NCI-H2029 treated with DMSO at 0.1 percent for 48 hours (cell line): Measurements from ENCODE around the gene MRPS34.

Experiments used
- DNase-seq: peaks from one replicate; lab custom pipeline; 2025; lab: John Stamatoyannopoulos, UW

Gene MRPS34

DNA sequence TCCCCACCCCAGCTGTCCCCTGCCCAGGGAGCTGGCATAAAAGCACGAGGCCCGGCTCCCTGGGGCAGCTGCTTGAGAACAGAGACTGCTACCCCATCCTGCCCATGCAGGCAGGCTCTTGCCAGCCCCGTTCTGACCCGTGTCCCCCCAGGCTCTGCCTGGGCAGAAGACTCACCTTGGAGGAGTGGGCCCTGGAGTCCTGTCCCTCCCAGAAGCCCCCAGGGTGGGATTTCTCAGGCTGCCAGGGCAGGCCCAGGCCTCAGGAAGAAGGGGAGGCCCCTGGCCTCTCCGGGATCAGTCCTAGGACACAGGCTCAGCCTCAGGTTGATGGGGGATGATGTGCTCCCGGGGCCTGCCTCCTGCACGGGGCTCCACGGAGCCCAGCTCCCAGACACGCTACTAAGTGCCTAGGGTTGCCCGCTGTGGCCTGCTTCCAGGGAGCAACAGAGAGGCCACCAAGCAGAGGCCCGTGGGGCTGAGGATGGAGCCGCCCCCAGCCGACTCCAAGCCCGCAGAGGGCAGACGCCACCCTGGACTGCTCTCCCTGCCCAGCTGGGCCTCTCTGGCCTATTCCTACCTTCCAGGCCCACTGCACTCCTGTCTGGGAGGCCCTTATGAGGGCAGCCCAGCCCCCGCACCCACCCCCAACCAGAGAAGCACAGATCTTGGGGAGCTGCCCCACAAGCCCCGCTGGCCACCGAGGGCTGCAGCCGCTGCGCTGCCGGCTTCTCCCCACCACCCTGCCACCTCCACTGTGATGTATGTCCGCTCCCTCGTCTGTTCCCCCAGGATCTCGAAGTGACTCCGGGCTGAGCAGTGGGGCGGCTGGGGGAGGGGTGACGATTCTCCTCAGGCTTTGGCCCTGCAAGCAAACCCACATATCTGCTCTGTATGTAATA, 3.3 kb downstream of the MRPS34 start:
- no peak for DNase-seq

DNA sequence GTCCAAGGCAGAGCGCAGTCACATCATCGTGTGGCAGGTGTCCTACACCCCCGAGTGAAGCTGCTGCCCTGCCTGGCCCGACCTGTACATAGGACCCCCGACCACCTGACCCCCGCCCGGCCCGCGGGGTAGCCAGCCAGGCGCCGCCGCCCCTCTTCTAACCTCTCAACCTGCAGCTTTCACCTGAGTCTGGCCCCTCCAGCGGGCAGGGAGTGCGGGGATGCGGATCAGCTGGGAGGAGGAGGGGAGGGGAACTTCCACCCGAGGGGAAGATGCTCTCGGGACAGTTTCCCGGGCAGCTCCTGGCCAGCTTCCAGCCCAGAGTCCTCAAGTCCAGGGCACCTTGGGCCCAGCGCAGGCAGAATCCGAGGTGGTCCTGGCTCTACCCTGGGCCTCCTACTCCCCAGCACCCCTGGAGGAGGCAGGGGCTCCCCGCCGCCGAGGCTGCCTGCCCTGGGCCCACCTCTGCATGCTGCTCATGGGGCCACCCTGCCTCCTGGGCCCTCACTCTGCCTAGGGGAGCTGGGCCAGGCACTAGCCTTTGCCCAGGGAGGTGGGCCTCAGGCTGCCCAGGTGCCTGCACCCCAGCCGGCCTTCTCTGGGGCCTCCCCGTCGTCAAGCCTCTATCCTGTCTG, 4.0 kb downstream of the MRPS34 start:
- DNase-seq, result no peak

DNA sequence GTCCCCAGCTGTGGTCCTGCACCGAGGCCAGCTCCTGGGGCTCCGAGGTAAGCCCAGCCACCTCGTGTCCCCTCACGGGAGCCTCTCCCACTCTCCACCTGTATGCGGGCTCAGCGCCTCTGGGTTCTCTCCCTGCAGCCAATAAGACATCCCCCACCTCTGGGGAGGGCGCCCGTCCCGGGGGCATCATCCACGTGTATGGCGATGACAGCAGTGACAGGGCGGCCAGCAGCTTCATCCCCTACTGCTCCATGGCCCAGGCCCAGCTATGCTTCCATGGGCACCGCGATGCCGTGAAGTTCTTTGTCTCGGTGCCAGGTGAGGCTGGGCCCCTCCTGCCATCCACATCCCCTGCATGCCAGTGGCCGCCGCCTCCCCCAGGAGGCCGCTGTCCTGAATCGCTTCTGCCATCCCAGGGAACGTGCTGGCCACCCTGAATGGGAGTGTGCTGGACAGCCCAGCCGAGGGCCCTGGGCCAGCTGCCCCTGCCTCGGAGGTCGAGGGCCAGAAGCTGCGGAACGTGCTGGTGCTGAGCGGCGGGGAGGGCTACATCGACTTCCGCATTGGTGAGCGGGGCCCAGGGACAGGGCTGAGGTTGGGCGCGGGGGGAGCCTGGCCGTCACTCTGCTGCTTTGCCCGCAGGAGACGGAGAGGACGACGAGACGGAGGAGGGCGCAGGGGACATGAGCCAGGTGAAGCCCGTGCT, 4.7 kb downstream of the MRPS34 start:
- no peak for DNase-seq

DNA sequence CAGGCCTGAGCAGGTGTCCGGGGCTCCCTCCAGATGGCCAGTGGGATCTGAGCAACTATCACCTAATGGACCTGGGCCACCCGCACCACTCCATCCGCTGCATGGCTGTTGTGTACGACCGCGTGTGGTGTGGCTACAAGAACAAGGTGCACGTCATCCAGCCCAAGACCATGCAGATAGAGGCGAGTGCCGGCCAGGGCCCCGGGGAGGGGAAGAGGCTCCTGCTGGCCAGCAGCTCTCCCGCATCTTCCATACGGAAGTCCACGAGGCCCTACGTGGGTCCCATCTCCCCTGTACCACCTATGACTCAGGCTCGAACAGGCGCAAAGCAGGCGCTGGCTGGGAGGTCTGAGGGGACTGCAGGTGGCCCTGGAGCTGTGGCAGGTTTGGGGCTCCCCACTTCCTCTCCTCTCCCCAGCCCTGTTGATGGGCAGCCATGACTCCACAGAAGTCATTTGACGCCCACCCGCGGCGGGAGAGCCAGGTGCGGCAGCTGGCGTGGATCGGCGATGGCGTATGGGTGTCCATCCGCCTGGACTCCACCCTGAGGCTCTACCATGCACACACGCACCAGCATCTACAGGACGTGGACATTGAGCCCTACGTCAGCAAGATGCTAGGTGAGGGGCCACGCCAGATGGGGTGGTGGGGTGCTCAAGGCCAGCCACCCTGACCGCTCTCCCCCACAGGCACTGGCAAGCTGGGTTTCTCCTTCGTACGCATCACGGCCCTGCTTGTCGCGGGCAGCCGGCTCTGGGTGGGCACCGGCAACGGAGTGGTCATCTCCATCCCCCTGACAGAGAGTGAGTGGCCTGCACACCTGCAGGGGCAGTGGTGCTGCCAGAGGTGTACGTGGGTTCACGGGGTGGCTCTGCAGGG, 5.6 kb downstream of the MRPS34 start:
- no peak for DNase-seq

DNA sequence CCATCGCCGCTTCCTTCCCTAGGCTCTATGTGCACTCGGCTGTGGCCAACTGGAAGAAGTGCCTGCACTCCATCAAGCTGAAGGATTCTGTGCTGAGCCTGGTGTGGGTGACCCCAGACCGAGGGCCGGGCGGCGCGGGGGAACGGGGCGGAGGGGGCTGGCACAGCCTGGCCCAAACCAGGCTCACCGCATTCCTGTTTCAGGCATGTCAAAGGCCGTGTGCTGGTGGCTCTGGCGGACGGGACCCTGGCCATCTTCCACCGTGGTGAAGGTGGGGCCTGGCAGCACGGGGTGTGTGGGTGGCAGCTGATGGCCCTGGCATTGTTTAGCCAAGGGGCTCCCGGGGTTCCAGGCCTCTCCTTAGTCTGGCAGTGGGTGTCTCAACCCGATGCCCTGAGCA, 6.2 kb downstream of the MRPS34 start:
- DNase-seq, result no peak

DNA sequence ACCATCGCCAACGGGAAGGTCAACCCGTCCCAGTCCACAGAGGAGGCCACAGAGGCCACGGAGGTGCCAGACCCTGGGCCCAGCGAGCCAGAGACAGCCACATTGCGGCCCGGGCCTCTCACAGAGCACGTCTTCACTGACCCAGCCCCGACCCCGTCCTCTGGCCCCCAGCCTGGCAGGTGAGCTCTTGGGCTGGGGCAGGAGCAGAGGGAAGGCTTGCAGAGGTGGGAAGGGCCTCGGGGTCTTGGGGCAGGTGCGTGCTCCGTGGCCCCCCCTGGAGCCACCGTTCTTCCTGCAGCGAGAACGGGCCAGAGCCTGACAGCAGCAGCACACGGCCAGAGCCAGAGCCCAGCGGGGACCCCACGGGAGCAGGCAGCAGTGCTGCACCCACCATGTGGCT, 6.7 kb downstream of the MRPS34 start:
- DNase-seq, result no peak

- DNase-seq, result no peak
Observed at GRCh38 chr16:1765826-1766225, 7.1 kb downstream of the MRPS34 start.

- no peak for DNase-seq
Observed at GRCh38 chr16:1764971-1765370, 8.0 kb downstream of the MRPS34 start.

DNA sequence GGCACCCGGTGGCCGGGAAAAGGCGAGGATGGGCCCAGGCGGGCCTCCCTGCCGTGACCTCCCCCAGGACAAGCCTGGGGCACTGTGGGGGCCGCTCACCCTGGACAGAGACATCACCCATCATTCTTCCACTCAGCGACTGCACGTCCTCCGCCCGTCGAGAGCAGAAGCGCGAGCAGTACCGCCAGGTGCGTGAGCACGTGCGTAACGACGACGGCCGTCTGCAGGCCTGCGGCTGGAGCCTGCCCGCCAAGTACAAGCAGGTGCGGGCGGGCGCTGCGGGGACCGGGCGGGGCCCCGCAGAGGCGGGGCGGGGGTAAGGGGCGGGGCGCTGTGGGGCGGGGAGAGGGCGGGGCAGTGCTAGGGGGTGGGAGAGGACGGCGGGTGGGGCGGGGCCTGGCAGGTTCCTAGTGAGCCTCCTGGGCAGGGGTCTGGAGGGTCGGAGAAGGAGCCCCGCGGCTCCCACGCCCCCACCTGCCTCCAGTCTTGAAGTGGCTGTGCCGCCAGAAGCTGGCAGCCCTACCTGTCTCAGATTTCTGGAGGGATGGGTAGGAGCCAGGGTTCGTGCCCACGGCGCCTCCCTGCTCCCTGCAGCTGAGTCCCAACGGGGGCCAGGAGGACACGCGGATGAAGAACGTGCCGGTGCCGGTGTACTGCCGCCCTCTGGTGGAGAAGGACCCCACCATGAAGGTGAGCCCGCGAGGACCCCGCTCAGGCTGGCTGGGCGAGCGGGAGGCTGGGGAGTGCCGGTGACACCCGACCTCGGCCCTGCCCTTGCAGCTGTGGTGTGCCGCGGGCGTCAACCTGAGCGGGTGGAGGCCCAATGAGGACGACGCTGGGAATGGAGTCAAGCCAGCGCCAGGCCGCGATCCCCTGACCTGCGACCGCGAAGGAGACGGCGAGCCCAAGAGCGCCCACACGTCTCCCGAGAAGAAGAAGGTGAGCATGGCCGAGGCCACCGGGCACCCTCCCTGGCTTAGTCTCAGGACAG, 9.1 kb downstream of the MRPS34 start:
- no peak for DNase-seq

GRCh38 chr16:1762879-1763520, 9.9 kb downstream of the MRPS34 start:
- DNase-seq, result no peak

- no peak for DNase-seq
Observed at GRCh38 chr16:1762196-1762878, 10.6 kb downstream of the MRPS34 start.

GRCh38 chr16:1761751-1762150, 11.2 kb downstream of the MRPS34 start:
- no peak for DNase-seq

GRCh38 chr16:1760911-1761310, 12.0 kb downstream of the MRPS34 start:
- no peak for DNase-seq

DNA sequence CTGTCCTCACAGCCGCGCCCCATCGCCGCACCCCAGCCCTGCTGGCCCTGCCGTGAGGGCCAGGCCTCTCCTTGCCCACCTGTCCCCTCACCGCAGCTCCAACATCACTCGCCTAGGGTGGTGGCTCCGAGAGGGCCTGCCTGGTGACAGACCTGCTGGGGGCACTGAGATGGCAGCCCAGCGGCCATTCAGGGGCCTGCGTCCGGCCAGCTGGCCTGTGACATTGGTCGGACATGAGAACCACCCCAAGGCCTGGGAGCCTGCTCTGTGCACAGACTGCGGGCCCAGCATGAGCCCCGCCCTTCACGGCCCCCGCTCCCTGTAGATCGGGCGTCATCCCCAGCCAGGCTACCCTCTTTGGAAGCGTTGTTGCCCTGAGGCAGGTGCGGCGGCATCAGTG, 13.4 kb downstream of the MRPS34 start:
- DNase-seq, result no peak

DNA sequence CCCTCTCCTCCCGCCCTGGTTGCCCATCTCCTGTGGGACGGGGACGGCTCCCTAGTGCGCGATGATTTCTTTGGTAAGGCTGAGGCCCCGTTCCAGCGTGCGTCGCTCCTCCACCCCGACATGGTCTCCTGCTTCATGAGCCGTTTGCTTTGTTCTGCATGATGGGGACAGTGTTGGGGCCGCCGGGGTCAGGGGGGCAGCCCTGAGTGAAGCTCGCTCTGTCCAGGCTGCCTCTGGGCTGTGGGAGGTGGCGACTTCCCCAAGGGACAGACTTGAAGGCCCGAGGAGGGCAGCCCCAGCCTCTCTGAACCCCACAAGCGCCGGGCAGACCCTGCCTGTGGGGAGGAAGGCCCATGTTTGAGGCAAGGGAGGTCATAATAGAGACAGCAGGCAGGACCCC, 14.0 kb downstream of the MRPS34 start:
- DNase-seq, result no peak

GRCh38 chr16:1757714-1758461, 15.0 kb downstream of the MRPS34 start:
- DNase-seq, result no peak

GRCh38 chr16:1754204-1754603, 18.7 kb downstream of the MRPS34 start:
- DNase-seq, result no peak

- DNase-seq, result no peak
Observed at GRCh38 chr16:1752853-1753252, 20.1 kb downstream of the MRPS34 start.

DNA sequence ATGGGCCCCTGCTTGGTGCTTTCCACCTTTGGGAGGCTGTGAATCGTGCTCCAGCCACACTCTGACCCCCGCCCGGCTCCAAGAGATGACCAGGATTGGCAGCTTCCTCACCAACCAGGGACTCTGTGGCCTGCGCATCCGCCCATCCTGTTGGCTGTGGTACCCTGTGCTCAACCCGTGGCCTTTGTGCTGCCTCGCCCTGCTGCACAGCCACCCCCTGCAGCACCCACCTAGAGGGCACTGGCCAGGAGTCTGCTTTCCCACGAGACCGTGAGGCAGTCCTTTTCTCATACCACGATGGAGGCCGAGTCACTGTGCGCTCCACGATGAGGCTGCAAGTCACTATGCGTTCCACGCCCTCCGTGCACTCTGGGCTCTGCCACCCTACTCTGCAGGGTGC, 21.0 kb downstream of the MRPS34 start:
- no peak for DNase-seq
